HCT116 (cell line): ENCODE results near the gene CT47C1.

ENCODE experiments used
- CTCF ChIP-seq, 3 experiments: fragments of 200-600 bp in 1 of 3; sonication (generic) in 1 of 3; IDR thresholded peaks in 2 of 3; conservative IDR thresholded peaks in 1 of 3; 2 replicates each; pipeline ENCODE4 v1.5.1; 2012 to 2017; ENCODE audit warnings: low read depth in 2 of 3, low read length in 2 of 3, antibody characterized with exemption in 1 of 3, borderline replicate concordance in 1 of 3, control low read depth in 1 of 3, mild to moderate bottlenecking in 1 of 3, mixed read lengths in 1 of 3, mixed run types in 1 of 3, moderate library complexity in 1 of 3; ENCODE audit not compliant: insufficient read depth in 1 of 3
- EGR1 ChIP-seq: IDR thresholded peaks from 2 replicates; pipeline ENCODE4 v1.6.1; 2012; ENCODE audit warnings: low read depth
- EZH2 ChIP-seq: fragments of 200-600 bp; sonication (generic); IDR thresholded peaks from 2 replicates; pipeline ENCODE4 v1.6.1; 2017; ENCODE audit warnings: antibody characterized with exemption, mixed run types
- JUND ChIP-seq: IDR thresholded peaks from 2 replicates; pipeline ENCODE4 v1.6.1; 2012
- MAX ChIP-seq: IDR thresholded peaks from 2 replicates; pipeline ENCODE4 v1.6.1; 2012
- POLR2A ChIP-seq: IDR thresholded peaks from 2 replicates; pipeline ENCODE4 v1.7.0; 2011; ENCODE audit warnings: borderline replicate concordance; ENCODE audit not compliant: insufficient read depth, insufficient read length; ENCODE audit errors: extremely low read depth
- POLR2AphosphoS5 ChIP-seq: IDR thresholded peaks from 2 replicates; pipeline ENCODE4 v1.6.1; 2011; ENCODE audit warnings: mild to moderate bottlenecking, low read depth, low read length, moderate library complexity
- RAD21 ChIP-seq: IDR thresholded peaks from 2 replicates; pipeline ENCODE4 v1.6.1; 2012; ENCODE audit warnings: low read depth, mild to moderate bottlenecking
- REST ChIP-seq: IDR thresholded peaks from 2 replicates; pipeline ENCODE4 v1.6.1; 2012; ENCODE audit warnings: low read depth
- SP1 ChIP-seq: IDR thresholded peaks from 2 replicates; pipeline ENCODE4 v1.6.1; 2012; ENCODE audit warnings: low read depth
- ZBTB33 ChIP-seq: IDR thresholded peaks from 2 replicates; pipeline ENCODE4 v1.6.1; 2011; ENCODE audit warnings: mild to moderate bottlenecking, low read length, moderate library complexity; ENCODE audit not compliant: insufficient replicate concordance; ENCODE audit errors: extremely low read depth
- ZNF274 ChIP-seq: fragments of 200-500 bp; sonication (Bioruptor generic); IDR thresholded peaks from 2 replicates; pipeline ENCODE4 v1.6.1; 2014; ENCODE audit warnings: mild to moderate bottlenecking, low read depth, low read length, inconsistent platforms

GRCh38 chrX:119042040-119042439 lies 30.8 kb upstream of the CT47C1 start:
- no peak for TF ChIP-seq CTCF (IDR thresholded peaks at IDR 0.05 in 2 of 3, conservative IDR thresholded peaks at IDR 0.05 in 1 of 3; ENCODE audit: borderline replicate concordance in 1 of 3, insufficient read depth in 1 of 3, low read depth in 2 of 3, low read length in 2 of 3)
- no peak for TF ChIP-seq POLR2A
- TF ChIP-seq JUND, result no peak
- TF ChIP-seq EZH2, result no peak
- no peak for TF ChIP-seq POLR2AphosphoS5
- no peak for TF ChIP-seq ZBTB33
- TF ChIP-seq MAX, result no peak
- TF ChIP-seq RAD21, result no peak
- TF ChIP-seq ZNF274, result no peak
- no peak for TF ChIP-seq SP1
- TF ChIP-seq EGR1, result no peak
- no peak for TF ChIP-seq REST
